HG03432 (cell line): ENCODE data around the gene HBA1.
"Not testable (repeated sequence)": the region's sequence is repeated elsewhere in the genome, so short reads cannot be mapped to it uniquely, and the experiment has no call there.

Experiments
- ATAC-seq: cut with Tn5 transposase; IDR thresholded peaks from one replicate; pipeline ENCODE4 v1.9.1; 2021; ENCODE audit warnings: mild to moderate bottlenecking, moderate library complexity; ENCODE audit not compliant: unreplicated experiment

Gene HBA1

DNA sequence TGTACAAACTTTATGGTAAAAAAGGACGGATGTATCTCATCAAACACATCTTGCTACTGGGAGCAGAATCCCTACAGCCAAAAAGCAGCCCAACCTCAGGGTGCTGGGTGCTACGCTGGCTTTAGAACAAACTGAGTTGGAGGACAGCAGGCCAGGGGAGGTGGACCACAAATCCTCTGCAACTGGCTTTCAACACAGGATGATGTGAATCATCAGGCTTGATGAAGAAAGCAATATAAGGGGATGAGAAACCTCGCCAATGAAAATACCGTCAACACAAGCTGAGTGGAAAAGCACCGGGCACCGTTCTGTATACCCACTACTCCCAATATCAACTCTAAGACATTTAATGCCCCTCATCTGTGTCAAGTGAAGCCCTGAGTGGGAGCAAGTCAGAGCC lies 18.0 kb downstream of the HBA1 start:
- ATAC-seq: no peak

DNA sequence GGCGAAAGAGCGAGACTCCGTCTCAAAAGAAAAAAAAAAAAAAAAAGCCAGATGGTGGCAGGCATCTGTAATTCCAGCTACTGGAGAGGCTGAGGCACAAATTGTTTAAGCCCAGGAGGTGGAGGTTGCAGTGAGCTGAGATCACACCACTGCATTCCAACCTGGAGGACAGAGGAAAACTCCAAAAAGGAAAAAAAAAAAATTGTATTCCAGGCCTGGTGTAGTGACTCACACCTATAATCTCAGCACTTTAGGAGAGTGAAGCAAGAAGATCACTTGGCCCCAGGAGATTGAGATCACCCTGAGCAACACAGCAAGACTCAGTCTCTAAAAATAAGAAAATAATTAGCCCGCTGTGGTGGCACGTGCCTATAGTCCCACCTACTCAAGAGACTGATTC lies 23.9 kb downstream of the HBA1 start:
- ATAC-seq: no peak

DNA sequence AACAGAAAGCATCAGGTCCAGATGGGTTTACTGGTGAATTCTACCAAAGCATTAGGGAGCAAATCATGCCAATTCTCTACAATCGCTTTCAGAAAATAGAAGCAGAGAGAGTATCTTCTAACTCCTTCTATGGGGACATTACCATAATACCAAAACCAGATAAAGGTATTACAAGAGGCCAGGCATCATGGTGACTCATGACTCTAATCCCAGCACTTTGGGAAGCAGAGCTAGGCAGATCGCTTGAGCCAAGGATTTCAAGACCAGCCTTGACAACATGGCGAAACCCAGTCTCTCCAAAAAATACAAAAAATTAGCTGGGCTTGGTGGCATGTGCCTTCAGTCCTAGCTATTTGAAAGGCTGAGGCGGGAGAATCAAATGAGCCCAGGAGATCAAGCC lies 26.8 kb downstream of the HBA1 start:
- ATAC-seq: no peak

DNA sequence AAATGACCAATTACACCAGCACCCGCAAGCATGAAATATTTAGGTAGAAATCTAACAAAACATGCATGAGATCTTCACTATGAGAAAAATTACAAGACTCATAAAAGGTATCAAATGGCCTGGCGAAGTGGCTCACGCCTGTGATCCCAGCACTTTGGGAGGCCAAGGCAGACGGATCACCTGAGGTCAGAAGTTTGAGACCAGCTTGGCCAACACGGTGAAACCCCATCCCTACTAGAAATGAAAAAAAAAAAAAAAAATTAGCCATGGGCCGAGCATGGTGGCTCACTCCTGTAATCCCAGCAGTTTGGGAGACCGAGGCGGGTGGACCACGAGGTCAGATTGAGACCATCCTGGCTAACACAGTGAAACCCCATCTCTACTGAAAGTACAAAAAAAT lies 27.6 kb downstream of the HBA1 start:
- not testable (repeated sequence) for ATAC-seq

DNA sequence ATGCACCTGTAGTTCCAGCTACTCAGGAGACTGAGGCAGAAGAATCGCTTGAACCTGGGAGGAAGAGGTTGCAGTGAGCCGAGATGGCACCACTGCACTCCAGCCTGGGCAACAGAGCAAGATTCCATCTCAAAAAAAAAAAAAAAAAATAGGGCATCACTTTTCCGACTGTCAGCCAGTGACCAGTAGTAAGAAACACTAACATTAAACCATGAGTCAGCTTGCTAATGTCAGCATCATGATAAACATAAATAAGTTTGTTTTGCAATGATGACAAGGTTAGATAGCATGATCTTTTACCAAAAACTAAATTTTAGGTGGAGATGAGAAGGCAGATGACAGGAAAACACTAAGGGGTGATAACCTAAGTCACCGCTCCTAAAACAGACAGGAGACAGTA lies 32.9 kb downstream of the HBA1 start:
- not testable (repeated sequence) for ATAC-seq

DNA sequence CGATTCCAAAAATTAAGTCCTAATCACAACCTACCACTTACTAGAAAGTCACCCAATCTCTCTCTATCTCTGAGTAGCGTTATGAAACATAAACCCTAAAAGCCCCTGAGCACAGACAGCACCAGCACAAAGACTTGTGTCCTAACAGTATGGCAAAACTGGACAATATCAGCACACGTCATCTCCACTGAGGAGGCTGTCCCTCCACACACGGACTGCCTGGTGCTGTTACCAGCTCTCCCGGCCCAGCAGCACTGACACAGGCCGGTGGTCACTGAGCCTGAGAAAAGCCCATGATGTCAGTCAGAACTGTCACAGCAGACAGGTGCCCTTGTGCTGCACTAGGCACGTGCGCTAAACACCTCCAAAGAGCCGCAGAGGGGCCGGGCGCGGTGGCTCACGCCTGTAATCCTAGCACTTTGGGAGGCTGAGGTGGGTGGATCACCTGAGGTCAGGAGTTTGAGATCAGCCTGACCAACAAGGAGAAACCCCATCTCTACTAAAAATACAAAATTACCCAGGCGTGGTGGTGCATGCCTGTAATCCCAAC lies 35.2 kb downstream of the HBA1 start:
- not testable (repeated sequence) for ATAC-seq

DNA sequence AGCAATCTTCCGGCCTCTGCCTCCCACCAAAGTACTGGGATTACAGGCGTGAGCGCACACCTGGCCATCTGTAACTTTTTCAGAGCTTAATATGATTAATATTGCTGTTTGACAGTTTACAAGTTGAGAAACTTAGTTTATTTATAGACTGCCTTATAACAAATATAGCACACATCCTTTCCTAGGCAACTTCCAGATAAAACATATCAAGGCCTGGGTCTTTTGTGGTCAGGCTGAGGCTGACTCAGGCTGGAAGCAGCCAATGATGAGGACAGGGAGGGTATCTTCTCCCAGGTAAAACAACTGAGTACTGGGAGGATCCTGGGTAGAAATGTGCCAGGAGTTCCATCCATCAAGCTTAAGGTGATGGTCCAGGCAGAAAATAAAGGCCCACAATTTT lies 36.5 kb downstream of the HBA1 start:
- ATAC-seq: no peak

DNA sequence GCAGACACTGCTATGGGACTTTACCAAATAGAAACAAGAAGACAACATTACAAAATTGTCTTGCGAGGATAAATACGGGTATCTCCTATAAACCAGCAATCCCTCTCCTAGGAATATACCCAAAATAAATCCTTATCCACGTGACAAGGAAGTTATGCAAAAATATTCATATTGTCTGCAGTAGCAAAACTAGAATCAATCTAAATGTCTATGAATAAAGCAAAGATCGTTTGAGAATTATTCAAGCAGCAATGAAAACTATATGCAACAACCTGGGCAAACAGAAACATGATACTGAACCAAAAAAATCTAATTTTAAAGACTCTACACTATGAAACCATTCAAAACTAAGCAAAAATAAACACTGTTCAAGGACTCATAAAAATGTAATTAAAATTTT lies 43.5 kb downstream of the HBA1 start:
- no peak for ATAC-seq
